CD14-positive monocyte (primary cell): ENCODE results near the gene TAC4. TPM values are rescaled to one million over a fixed set of nuclear protein-coding genes. Genes with fewer than 3 reads are reported as not detected.

ENCODE experiments used
- DNase-seq, 3 donors: peaks; one replicate each; pipeline ENCODE4 v3.0.0-alpha.2; 2011 to 2022
- H2AFZ ChIP-seq: 2 replicates; pipeline ENCODE4 v1.6.0; 2012; ENCODE audit warnings: mild to moderate bottlenecking, low read depth, low read length, inconsistent platforms; ENCODE audit not compliant: insufficient read depth, poor library complexity, severe bottlenecking
- H3K27ac ChIP-seq, 2 donors: 1 replicate in 1 of 2; 2 replicates in 1 of 2; pipeline ENCODE4 v1.5.1; 2012 to 2013; ENCODE audit warnings: low read length in 2 of 2, control low read depth in 1 of 2, inconsistent platforms in 1 of 2, low read depth in 1 of 2, mild to moderate bottlenecking in 1 of 2
- H3K27me3 ChIP-seq, 2 donors: one replicate each; pipeline versions ENCODE4 v1.6.0 to v1.6.1; 2011 to 2013; ENCODE audit warnings: low read length in 2 of 2; ENCODE audit not compliant: control insufficient read depth in 2 of 2, insufficient read depth in 2 of 2
- H3K36me3 ChIP-seq, 2 donors: replicated peaks in 1 of 2; 1 replicate in 1 of 2; 2 replicates in 1 of 2; pipeline versions ENCODE4 v1.5.1 to v1.6.1; 2012 to 2013; ENCODE audit warnings: low read length in 2 of 2, control low read depth in 1 of 2, inconsistent platforms in 1 of 2, mild to moderate bottlenecking in 1 of 2; ENCODE audit not compliant: insufficient read depth in 2 of 2, control insufficient read depth in 1 of 2
- H3K4me1 ChIP-seq, 2 donors: 1 replicate in 1 of 2; 2 replicates in 1 of 2; pipeline versions ENCODE4 v1.5.1 to v1.6.1; 2012 to 2013; ENCODE audit warnings: low read length in 2 of 2, control low read depth in 1 of 2, inconsistent platforms in 1 of 2, mild to moderate bottlenecking in 1 of 2, moderate library complexity in 1 of 2; ENCODE audit not compliant: insufficient read depth in 2 of 2, control insufficient read depth in 1 of 2
- H3K4me2 ChIP-seq: replicated peaks from 2 replicates; pipeline ENCODE3; 2012; ENCODE audit warnings: low read length, moderate library complexity, mild to moderate bottlenecking; ENCODE audit not compliant: poor library complexity, severe bottlenecking; ENCODE audit errors: extremely low read depth
- H3K4me3 ChIP-seq, 3 experiments: fragments of 200-600 bp in 1 of 3; sonication (generic) in 1 of 3; replicated peaks in 1 of 3; 1 replicate in 2 of 3; 2 replicates in 1 of 3; pipeline ENCODE4 v1.5.1; 2011 to 2013; ENCODE audit warnings: low read length in 3 of 3, mild to moderate bottlenecking in 3 of 3, control low read depth in 2 of 3, low read depth in 2 of 3, inconsistent platforms in 1 of 3, moderate library complexity in 1 of 3
- H3K79me2 ChIP-seq: 2 replicates; pipeline ENCODE4 v1.6.0; 2012; ENCODE audit warnings: mild to moderate bottlenecking, control low read depth, inconsistent platforms, low read length, moderate library complexity; ENCODE audit not compliant: insufficient read depth
- H3K9ac ChIP-seq: 2 replicates; pipeline ENCODE4 v1.6.0; 2017; ENCODE audit warnings: low read length, mild to moderate bottlenecking; ENCODE audit not compliant: insufficient read depth, poor library complexity, severe bottlenecking
- H3K9me3 ChIP-seq, 2 donors: replicated peaks in 1 of 2; 1 replicate in 1 of 2; 2 replicates in 1 of 2; pipeline versions ENCODE4 v1.5.1 to v1.6.1; 2012 to 2013; ENCODE audit warnings: low read length in 2 of 2, control low read depth in 1 of 2; ENCODE audit not compliant: control insufficient read depth in 1 of 2, insufficient read depth in 1 of 2
- H4K20me1 ChIP-seq: 2 replicates; pipeline ENCODE4 v1.6.0; 2012; ENCODE audit warnings: mild to moderate bottlenecking, low read length, control low read depth, moderate library complexity; ENCODE audit not compliant: insufficient read depth
- H3K27ac Mint-ChIP-seq, 7 donors: one replicate each; pipeline ENCODE4 v1.8.0; 2020; ENCODE audit warnings: mild to moderate bottlenecking in 7 of 7, mixed read lengths in 7 of 7, moderate library complexity in 6 of 7, inconsistent platforms in 2 of 7
- H3K27me3 Mint-ChIP-seq, 3 donors: one replicate each; pipeline ENCODE4 v1.8.0; 2021 to 2022; ENCODE audit warnings: low read depth in 3 of 3, mild to moderate bottlenecking in 3 of 3, mixed read lengths in 3 of 3, moderate library complexity in 3 of 3, inconsistent platforms in 1 of 3
- H3K36me3 Mint-ChIP-seq, 2 donors: one replicate each; pipeline ENCODE4 v1.8.0; 2020; ENCODE audit warnings: mixed read lengths in 2 of 2, inconsistent platforms in 1 of 2, mild to moderate bottlenecking in 1 of 2
- H3K4me1 Mint-ChIP-seq: one replicate; pipeline ENCODE4 v1.8.0; 2020; ENCODE audit warnings: mild to moderate bottlenecking, mixed read lengths
- H3K4me3 Mint-ChIP-seq, 2 donors: one replicate each; pipeline ENCODE4 v1.8.0; 2020; ENCODE audit warnings: mild to moderate bottlenecking in 2 of 2, mixed read lengths in 2 of 2, moderate library complexity in 1 of 2
- H3K9me3 Mint-ChIP-seq, 7 donors: one replicate each; pipeline ENCODE4 v1.8.0; 2020 to 2022; ENCODE audit warnings: mixed read lengths in 7 of 7, mild to moderate bottlenecking in 6 of 7, moderate library complexity in 6 of 7, inconsistent platforms in 2 of 7
- WGBS: methylation state at CpG from one replicate; pipeline ENCODE4 v1.1.5; 2013; ENCODE audit warnings: missing lambda C conversion rate; ENCODE audit not compliant: insufficient coverage; 5-methylcytosine and 5-hydroxymethylcytosine counted together
- intact Hi-C, 2 donors: fragments of 100-400 bp; cut with micrococcal nuclease; formaldehyde crosslinking; loops; one replicate each; pipeline versions ENCODE4 v1.15.0 to v1.15.1; 2023
- polyA plus RNA-seq, 3 donors: library from polyadenylated mRNA; depleted of rRNA in 1 of 3; unstranded in 2 of 3; stranded (reverse) in 1 of 3; fragments of 300-500 nt in 2 of 3; fragments of >200 nt in 1 of 3; fragmentation: Illumina TruSeq in 2 of 3; gene quantifications; 1 replicate in 2 of 3; 2 replicates in 1 of 3; pipeline ENCODE4 v1.2.3, GENCODE V29; 2012 to 2021
- TF ChIP-seq, protein P1 (sequence below): fragments of 200-600 bp; IDR thresholded peaks from one replicate; pipeline ENCODE4 v1.8.0; 2022; ENCODE audit warnings: antibody characterized with exemption, mild to moderate bottlenecking

TAC4 gene
- polyA plus RNA-seq, 3 donors: not detected

- Histone ChIP-seq H3K27me3 (no peaks in the 10 kb centered on the region), H4K20me1 (no peaks in the 10 kb centered on the region), H3K36me3 (peaks cover 8 to 27% of the 10 kb centered on the region in 2 donors), H3K4me1 (peaks cover 26 to 28% of the 10 kb centered on the region in 2 donors), H3K4me2 (peak overlapping the region; percentile 5), H3K4me3 (no peak overlapping the region), H2AFZ (peak overlapping the region; percentile 11), H3K9me3 (no peaks in the 10 kb centered on the region), H3K27ac (peak overlapping the region in 1 of 2 donors; percentile 67), H3K79me2 (no peaks in the 10 kb centered on the region), H3K9ac (no peak overlapping the region)
- H3K4me1 Mint-ChIP-seq: peaks cover 34% of the 10 kb centered on the region
- no peak for DNase-seq
- intact Hi-C loops: no loop called here
- TF ChIP-seq, protein P1, sequence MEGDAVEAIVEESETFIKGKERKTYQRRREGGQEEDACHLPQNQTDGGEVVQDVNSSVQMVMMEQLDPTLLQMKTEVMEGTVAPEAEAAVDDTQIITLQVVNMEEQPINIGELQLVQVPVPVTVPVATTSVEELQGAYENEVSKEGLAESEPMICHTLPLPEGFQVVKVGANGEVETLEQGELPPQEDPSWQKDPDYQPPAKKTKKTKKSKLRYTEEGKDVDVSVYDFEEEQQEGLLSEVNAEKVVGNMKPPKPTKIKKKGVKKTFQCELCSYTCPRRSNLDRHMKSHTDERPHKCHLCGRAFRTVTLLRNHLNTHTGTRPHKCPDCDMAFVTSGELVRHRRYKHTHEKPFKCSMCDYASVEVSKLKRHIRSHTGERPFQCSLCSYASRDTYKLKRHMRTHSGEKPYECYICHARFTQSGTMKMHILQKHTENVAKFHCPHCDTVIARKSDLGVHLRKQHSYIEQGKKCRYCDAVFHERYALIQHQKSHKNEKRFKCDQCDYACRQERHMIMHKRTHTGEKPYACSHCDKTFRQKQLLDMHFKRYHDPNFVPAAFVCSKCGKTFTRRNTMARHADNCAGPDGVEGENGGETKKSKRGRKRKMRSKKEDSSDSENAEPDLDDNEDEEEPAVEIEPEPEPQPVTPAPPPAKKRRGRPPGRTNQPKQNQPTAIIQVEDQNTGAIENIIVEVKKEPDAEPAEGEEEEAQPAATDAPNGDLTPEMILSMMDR: no peak
- H3K27me3 Mint-ChIP-seq: peaks cover 3 to 4% (median 3%) of the 10 kb centered on the region in 3 donors
- peak overlapping the region; percentile 25 to 76 (median 71) for H3K27ac Mint-ChIP-seq
- H3K9me3 Mint-ChIP-seq: no peaks in the 10 kb centered on the region
- 92% methylated on average over 3 of the region's 6 CpGs for WGBS
- H3K4me3 Mint-ChIP-seq: no peak overlapping the region
- H3K36me3 Mint-ChIP-seq: peaks cover 29 to 40% of the 10 kb centered on the region in 2 donors
Observed at GRCh38 chr17:49842846-49843245, 5.0 kb downstream of the TAC4 start.

DNA sequence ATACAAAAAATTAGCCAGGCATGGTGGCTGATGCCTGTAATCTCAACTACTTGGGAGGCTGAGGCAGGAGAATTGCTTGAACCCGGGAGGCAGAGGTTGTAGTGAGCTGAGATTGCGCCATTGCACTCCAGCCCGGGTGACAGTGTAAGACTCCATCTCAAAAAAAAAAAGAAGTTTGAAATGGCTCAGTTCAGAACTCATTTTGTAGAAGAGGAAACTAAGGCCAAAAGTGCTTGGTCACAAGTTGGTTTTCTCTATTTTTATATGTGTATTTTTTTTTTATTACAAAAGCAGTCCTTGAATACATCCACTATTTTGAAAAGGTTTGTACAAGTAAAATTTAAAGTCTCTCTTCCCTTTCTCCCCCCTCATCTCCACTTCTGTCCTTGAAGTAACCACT, 5.5 kb downstream of the TAC4 start:
- Histone ChIP-seq H3K9me3 (no peaks in the 10 kb centered on the region), H3K79me2 (no peaks in the 10 kb centered on the region), H3K36me3 (peaks cover 8 to 28% of the 10 kb centered on the region in 2 donors), H4K20me1 (no peaks in the 10 kb centered on the region), H3K4me3 (no peak overlapping the region), H3K27ac (peak overlapping the region; percentile 46 to 67), H3K4me2 (peak overlapping the region; percentile 5), H3K27me3 (no peaks in the 10 kb centered on the region), H2AFZ (peak overlapping the region; percentile 11), H3K9ac (no peak overlapping the region), H3K4me1 (peaks cover 26 to 28% of the 10 kb centered on the region in 2 donors)
- H3K4me1 Mint-ChIP-seq: peaks cover 34% of the 10 kb centered on the region
- no peak overlapping the region for H3K4me3 Mint-ChIP-seq
- H3K9me3 Mint-ChIP-seq: no peaks in the 10 kb centered on the region
- H3K36me3 Mint-ChIP-seq: peaks cover 28 to 36% of the 10 kb centered on the region in 2 donors
- intact Hi-C loops: no loop called here
- peaks cover 0 to 3% (median under 1%) of the 10 kb centered on the region in 3 donors for H3K27me3 Mint-ChIP-seq
- no CpG with 5 or more reads among the region's 3 CpGs for WGBS
- H3K27ac Mint-ChIP-seq: peak overlapping the region; percentile 25 to 79 (median 75)
- peak in 1 of 3 donors; percentile 26 for DNase-seq
- TF ChIP-seq, protein P1: no peak
